DMS 273 treated with DMSO at 0.1 percent for 48 hours (cell line): ENCODE measurements around the gene BATF2.
"Not testable (repeated sequence)": the region's sequence is repeated elsewhere in the genome, so short reads cannot be mapped to it uniquely, and the experiment has no call there.

Experiments
- DNase-seq: peaks from one replicate; lab custom pipeline; 2025; lab: John Stamatoyannopoulos, UW

BATF2 gene

DNA sequence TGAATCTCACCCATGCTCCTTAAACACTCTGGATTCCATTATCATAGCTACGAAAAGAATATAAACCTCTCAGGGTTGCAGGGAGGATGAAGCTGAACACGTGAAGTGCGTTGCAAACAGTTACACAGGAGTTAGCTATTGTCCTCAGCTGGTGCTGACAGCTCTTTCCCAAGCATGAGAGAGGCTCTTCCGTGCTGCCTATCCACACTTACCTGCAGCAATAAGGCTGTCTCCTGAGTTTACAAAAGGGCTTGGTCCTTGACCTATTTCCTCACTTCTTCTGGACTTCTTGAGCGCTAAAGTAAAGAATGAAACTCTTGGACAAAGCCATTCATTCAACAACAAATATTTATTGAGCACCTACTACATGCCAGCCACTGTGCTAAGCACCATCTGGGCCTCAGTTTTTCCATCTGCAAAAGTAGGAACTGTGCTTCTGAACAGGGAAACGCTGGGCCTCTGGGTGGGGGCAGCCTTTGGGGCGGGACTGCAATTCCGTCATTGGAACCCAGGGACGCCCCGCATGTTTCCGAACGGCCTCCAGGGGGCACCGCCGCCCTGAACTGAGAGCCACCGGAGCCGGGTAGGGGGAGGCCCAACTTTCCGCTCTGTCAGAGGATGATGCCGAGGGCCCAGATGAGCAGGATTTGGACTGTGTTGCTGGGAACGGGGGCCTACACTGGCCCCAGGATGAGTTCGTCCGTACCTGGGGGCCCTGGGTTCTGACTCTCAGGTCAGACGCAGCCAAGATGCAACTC, 16.5 kb upstream of the BATF2 start:
- DNase-seq: peak; percentile 64

DNA sequence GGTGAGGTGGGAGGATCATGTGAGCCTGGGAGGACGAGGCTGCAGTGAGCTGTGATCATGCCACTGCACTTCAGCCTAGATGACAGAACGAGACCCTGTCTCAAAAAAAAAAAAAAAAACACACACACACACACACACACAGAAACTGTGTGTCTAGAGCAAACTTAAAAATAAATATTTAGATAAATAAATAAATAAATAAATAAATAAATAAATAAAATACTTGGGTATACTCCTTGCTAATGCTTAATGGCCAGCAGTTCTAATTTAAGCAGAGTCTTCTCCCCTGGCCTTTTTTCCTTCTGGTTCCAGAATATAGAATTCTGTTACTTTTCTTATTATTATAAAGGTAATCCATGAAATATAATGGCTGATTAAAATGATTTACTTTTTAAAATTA, 12.1 kb upstream of the BATF2 start:
- no peak for DNase-seq

DNA sequence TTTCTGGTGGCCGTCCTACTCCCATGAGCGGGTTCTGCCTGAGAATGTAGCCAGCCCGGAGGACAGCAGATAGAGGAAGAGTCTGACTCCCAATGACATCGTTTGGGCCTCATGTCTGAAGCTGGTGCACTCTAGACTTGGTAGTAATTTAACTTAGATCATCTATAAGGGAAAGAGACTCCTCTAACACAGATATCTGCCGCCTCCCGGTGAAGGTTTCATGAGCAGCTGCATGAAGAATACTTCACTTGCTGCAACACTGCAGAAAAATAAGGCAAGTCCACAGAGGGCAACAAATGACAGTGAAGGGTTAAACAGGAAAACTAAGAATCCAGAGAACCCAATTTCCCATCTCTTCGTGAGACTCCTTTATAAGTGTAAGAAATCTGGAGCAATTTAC, 11.2 kb upstream of the BATF2 start:
- DNase-seq: no peak

GRCh38 chr11:65003968-65004367, 7.2 kb upstream of the BATF2 start:
- not testable (repeated sequence) for DNase-seq

DNA sequence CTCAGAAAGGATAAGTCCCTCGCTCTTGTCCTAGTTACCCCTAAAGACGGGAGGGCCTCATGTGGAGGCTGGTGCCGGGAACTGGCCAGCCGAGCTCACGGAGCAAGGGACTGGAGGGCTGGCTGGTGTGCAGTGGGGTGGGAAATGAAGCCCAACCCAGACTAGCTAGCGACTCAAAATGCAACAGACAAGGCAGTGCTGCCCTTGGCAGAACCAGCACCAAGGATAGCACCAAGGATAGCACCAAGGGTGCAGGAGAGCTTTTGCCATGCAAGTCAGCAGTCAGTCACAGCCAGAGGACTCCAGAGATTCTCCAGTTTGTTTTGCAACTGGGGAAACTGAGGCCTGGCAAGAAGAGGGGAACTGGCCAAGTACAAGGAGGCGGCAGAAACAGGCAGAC, 6.5 kb upstream of the BATF2 start:
- DNase-seq: no peak

DNA sequence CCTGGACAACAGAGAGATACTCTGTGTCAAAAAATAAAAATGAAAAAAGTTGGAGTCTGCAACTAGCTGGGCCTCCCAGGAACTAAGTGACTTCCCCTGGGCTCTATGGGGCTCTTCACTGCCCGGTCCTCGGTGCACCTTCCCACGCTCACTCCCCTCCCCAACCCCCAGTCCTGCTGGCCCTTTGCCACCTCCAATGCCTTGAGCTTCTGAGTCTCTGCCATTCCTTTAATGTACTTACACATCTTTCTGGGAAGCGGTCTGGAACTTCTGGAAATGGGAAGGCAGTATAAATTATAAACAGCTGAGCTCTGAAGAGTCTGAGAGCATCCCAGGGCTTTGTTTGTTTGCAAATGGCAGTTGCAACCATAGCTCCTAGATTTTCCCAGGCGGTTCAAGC, 5.9 kb upstream of the BATF2 start:
- no peak for DNase-seq

DNA sequence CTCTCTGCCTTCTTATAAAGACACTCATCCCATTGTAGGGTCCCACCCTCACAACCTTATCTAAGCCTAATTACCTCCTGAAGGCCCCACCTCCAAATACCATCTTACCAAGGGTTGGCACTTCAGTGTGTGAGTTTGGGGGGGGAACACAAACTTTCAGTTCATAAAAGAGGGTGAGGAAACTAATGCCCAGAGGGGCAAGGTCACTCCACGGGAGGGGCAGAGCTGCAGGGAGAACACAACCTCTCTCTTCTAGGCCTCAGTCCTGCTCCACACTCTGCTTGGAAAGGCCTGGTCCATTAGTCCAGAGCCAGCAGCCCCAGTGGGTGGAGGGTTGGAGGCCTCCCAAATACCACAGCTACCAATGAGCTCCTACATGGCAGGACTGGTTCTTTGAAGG, 2.7 kb upstream of the BATF2 start:
- no peak for DNase-seq

GRCh38 chr11:64998690-64999431, 2.1 kb upstream of the BATF2 start:
- DNase-seq: no peak

- DNase-seq: no peak
These were observed 1.4 kb upstream of the BATF2 start for GRCh38 chr11:64998141-64998540.

- DNase-seq: no peak
These were observed 453 bp downstream of the BATF2 start for GRCh38 chr11:64996327-64996709.

DNA sequence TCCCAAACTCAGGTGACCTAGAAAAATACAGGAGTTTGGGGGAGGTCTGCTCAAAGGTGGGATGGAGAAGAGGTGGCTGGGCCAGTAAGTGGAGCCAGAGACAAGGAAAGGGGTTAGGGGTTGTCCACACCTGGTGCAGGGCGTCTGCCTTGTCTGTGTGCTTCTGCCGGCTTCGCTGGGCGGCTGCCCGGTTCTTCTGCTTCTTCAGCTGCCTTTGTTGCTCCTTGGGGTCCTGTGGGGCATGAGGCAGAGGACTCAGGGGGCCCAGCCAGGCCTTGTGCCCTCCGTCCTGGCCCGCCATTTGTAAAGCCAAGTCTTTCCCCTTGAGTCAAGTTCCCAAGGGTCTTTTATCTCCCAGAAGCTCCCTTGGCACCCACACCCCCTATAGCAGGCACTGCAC, 2.5 kb downstream of the BATF2 start:
- no peak for DNase-seq

DNA sequence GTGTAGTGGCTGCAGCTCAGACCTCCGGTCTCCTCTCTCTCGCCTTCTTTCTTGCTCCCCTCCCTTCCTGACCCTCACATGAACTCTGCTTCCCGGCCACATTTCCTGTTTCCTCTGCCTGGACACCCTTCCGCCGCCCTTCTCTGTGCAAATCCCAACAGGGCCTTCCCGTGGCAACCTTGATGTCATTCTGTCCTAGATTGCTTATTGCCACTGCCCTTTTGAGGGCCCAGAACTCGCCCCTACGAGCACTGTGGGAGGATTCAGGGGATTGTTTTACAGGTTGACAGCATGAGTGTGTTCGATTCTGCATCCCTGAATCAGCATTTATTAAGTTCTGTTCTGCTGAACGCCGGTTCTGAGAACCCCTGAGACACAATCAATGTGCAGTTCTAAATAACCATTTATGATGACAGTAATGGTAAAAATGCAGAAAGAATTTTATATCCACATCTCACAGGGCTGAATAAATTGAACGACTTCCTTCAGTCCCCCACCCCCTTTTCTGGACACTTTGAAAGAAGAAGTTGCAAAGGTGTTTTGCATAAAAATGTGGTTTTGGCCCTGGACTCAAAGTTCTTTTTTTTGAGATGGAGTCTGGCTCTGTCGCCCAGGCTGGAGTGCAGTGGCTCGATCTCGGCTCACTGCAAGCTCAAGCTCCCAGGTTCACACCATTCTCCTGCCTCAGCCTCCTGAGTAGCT, 6.4 kb downstream of the BATF2 start:
- no peak for DNase-seq

DNA sequence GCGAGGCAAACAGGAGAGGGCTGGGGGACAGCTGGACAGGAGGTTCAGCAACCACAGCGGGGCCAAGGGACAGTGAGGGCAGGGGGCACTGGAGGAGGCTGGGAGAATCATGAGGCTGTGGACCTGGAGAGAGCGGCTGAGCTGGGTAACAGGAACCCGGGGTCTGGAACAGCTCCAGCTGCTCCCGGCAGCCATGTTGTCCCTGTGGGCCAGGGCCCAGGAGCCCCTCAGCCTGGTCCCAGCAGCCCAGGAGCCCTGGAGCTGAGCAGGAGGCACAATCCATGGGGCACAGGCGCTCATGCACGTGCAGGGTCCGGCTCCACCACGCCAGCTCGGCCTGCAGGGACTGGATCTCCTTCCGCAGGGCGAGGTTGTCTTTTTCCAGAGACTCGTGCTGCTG, 7.4 kb downstream of the BATF2 start:
- DNase-seq: no peak

DNA sequence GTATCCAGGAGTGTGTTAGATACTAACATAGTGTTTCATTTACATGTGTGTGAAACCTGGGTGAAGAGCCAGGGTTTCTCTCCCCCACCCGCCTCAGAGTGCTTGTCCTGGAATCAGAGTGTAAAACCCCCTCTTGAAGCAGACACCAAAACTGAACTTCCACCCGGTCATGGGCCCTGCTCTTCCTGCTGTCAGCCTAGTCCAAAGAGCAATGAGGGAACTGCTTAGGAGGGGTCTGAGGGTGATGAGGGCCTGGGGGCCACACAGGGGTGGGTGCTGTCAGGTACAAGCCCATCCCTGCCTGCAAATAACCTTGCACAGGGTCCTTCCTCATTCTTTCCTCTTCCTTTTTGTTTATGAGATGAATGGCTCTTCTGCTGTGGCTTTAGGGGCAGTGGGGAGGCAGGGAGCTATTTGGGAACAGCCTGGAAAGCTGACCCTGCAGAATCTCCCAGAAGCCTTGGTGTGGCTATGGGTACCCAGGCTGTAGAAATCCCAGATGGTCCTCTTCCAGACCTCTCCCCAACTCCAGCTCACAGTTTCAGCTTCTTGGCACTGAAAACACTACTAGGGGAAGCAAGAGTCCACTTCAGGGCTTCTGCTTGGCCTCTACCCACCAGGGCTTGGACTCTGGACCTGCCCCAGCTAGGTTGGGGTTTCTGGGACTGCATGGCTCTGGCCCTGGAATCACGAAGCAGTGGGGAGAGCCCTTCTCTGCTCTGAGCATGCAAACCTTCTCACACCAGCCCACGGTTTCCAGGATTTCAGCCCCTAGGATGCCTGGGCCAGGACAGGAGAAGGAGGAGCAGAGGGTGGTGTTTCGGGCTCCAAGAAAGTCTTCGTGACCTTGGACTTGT, 8.5 kb downstream of the BATF2 start:
- no peak for DNase-seq

DNA sequence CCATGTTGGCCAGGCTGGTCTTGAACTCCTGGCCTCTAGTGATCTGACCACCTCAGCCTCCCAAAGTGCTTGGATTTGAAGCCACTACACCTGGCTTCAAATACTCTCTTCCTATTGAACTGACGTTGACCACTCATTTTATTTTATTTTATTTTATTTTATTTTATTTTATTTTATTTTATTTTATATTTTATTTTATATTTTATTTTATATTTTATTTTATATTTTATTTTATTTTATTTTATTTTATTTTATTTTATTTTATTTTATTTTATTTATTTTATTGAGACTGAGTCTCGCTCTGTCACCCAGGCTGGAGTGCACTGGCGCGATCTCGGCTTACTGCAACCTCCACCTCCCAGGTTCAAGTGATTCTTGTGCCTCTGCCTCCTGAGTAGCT, 13.4 kb downstream of the BATF2 start:
- DNase-seq: not testable (repeated sequence)

DNA sequence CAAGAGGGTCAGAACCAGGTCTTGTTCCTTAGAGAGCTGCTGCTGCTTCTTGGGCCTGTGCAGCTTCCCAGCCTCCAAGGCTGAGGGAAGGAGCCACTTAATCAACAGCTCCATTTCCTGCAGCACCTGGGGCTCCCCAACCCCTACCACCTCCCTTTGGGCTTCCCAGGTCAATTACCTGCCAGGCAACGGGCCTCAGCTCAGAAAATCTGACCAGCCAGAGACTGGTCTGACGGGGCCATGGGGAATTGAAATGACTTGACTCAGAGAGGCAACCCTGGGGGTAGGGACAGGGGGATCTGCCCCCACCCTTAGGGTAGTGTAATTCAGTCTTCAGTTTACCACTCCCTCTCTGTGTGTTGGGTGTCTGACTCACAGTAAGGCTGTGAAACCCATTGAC, 20.1 kb downstream of the BATF2 start:
- no peak for DNase-seq

DNA sequence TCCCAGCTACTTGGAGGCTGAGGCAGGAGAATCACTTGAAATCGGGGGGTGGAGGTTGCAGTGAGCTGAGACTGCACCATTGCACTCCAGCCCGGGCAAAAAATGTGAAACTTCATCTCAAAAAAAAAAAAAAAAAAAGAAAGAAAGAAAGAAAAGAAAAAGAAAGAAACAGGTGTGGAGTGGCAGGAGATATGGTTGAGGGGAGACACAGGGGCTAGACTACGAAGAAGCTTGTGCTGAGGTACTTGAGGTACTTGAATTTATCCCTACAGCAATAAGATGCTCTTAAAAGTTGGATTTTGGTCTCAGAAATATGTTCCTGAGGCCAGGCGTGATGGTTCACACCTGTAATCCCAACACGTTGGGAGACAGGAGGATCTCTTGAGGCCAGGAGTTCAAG, 22.6 kb downstream of the BATF2 start:
- DNase-seq: no peak

GRCh38 chr11:64971421-64972233, 25.1 kb downstream of the BATF2 start, which contains the start of gene MAJIN:
Gene MAJIN (minus strand): TSS chr11:64972108. CDS start chr11:64959405, 12,703 bp downstream.
- DNase-seq: no peak

- no peak for DNase-seq
These were observed 26.0 kb downstream of the BATF2 start for GRCh38 chr11:64970731-64971151.

GRCh38 chr11:64969209-64969608, 27.6 kb downstream of the BATF2 start:
- peak; percentile 22 for DNase-seq

DNA sequence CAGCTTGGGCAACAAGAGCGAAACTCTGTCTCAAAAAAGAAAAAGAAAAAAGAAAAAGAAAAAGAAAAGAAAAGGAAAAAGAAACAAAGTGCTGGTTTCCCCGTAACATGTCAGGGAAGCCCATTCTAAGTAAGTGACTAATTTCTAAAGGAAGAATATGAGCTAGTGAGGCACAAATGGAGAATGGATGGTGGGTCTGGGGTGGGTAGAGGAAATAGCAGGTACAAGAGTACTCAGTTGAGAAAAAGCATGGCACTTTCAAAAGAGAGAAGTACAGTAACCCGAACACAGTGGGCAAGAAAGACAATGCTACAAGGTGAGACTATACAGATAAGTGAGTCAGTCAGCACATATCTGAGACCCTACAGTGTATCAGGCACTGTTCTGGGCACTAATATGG, 29.4 kb downstream of the BATF2 start:
- no peak for DNase-seq
